NCI-H69 (cell line): Measurements from ENCODE around the gene KCNK16.

Experiments
- DNase-seq: peaks from one replicate; lab custom pipeline; 2025; lab: John Stamatoyannopoulos, UW

Gene KCNK16

DNA sequence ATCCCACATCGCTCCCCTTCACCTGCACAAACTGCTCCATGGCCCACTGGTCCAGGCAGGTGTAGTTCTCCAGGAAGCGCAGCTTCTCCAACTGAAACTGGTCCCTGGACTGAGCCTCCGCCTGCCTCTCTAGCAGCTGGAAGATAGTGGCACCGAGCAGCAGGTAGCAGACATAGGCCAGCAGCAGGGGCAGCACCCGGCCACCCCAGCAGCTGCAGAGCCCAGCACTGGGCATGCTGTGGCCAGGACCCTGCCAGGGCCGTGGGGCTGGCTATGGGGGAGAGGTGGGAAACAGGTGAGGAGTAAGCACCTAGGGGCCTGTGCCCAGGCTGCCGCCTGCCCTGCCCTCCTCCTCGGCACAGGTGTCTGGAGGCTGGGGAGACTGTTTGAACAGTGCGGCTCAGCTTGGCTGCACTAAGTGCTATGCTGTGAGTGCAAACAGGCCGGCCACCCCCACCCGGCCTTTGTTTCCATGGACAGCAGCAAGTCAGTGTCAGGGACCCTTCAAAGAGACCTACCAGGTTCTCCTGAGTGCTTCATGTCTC, at the start of gene KCNK16:
TSS of gene KCNK16 (minus strand) at position 397 of the 545 bp plus-strand sequence. CDS start at position 235, 162 bp downstream.
- peak; percentile 59 for DNase-seq

DNA sequence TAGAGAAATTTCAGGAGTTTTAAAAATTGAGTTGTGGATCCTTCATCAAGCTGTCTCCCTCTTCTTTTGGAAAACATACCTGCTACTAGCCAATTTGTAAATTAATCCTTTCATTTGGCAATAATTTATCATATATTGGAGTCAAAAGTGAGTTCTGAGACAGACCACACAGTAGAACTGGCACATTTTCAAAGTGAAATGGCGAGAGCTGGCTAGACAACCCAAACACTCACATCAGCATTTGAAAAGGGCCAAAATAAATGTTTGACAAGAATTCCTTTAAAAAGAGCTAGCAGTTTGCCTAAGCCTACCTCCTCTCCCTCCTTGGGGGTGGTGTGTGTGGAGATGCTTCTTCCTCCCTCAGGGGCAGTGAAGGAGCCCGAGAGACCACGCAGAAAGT, 47.9 kb upstream of the KCNK16 start:
- DNase-seq = no peak

DNA sequence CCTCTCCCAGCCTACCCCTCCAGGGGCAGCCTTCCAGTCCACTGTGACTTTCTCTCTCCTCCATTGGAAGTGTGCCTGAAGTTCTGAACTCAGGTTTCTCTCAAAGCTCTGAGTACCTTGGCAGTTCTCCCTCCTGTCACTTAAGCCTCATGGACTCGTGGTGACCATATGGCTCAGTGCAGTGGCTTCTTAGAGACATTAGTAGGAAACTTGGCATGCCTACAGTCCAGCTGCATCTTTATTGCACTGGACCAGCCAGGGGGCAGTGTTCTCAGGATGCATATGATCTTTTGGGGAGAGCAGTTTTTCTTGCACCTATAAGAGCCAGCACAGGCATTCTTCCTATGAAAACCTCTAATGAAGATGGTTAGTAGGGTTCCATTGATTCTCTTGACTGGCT, 47.5 kb upstream of the KCNK16 start:
- DNase-seq = no peak

DNA sequence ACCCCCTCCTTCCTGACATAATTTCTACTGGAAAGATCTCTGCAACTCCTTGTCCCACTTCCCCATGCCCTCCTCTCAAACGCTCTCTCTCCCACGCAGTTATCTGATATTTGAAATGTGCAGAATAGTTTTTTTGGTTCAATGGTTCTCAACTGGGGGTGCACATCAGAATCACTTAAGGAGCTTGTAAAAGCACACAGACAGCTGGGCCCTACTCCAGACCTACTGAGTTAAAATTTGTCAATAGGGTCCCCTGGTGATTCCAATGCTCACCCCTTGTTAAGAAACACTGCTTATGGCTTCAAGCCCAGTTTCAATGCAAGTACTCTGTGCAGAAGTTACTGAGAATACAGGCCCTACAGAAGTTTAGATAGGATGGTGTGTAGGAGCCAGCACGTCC, 45.2 kb upstream of the KCNK16 start:
- DNase-seq = peak; percentile 22

DNA sequence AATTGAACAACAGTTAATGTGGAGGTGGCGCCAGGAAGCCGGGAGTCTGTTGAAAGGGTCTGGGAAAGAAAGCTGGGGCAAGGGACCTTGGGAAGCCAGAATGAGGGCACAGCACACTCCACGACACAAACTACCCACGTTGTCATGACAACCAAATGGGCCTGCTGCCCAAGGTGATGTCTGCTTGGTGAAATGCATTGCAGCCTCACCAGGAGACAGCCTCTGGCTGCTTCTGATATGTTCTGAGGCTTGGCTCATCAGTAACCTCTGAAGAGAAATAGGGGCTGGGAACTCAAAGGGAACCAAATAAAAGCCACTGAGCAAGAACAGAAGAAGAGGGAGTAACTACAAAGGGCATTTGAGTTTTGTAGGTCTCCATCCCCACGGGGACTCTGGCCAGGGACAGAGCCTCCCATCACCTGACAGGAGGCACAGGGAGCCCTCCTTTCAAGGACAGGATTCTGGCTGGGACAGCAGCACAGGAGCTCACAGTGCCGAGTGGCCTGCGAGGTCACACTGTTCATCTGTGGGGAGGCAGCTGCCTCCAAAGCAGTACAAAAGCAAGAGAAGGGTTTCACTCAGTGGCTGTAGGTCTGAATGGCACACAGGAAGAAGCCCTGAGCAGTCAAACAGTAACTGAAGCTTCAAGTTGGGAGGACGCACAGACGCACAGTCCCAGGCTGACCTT, 44.6 kb upstream of the KCNK16 start:
- DNase-seq = peak; percentile 23

DNA sequence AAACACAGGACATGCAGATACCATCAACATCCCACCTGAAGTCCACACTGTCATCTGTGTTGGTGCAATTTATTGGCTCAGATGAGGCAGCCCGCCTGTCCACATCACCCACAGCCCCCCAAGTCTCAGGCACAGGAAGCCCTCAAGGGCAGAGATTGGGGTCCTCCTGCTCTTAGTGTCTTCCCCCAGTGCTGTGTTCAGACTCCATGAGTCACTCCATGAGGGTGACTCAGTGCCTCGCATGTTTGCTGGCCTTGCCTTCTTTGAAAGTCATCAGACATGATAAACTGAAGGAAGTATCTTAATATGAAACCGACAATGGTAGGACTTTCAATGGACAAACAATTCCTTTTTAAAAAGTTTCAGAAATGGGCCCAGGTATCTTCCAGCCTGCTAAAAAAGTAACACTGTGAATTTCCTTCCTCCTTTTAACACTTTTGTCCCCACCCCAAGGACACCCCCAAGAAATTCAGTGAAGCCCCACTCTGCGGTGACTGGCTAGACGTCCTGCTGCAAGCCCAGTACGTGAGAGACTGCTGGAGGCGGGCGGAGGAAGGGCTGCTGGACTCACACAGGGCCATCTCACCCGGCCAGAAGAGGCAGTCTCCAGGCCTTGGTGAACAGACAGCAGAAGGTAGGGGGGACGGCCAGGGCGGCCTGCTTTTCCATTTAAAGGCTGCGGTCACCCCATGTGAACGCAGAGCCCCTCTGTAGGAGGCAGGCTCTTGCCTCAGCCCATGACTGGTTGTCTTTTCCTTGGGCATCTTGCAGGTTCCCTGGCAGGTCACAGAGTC, 43.0 kb upstream of the KCNK16 start:
- DNase-seq = no peak

DNA sequence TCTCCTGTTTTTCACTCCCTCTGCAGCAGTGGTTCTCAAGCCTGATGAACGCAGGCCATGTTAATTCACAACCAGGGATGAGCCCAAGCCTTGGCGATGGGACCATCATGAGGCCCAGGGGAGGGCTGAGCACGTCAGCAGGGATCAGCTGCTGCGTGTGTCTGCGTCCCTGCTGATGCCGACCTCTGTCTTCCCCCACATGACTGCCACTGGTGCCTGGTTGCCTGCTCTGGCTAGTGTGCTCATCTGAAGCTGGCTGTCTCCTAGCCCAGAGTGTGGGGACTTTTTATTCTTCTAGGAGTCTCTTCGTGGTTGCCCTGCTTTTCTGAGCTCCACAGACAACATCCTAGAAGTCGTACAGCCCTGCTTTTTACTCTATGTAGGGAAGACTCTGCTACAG, 40.8 kb upstream of the KCNK16 start:
- DNase-seq = no peak

DNA sequence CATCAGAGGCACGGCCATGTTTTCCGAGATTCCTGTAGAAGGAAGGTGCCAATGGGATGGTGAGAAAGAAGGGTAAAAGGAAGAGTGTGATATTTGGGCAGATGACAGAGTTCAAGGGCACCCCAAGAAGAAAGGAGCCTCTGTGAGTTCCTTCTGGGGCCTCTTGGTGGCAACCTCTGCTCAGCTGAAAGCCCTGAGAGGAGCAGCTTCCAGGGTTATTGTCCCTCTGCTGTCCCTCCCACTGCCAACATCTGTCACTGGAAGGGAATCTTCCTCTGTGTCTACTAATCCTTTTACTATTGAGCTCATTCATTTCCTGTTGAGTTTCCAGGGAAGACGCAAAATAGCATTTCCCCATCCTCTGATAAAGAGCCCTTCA, 40.0 kb upstream of the KCNK16 start:
- DNase-seq = peak; percentile 42

DNA sequence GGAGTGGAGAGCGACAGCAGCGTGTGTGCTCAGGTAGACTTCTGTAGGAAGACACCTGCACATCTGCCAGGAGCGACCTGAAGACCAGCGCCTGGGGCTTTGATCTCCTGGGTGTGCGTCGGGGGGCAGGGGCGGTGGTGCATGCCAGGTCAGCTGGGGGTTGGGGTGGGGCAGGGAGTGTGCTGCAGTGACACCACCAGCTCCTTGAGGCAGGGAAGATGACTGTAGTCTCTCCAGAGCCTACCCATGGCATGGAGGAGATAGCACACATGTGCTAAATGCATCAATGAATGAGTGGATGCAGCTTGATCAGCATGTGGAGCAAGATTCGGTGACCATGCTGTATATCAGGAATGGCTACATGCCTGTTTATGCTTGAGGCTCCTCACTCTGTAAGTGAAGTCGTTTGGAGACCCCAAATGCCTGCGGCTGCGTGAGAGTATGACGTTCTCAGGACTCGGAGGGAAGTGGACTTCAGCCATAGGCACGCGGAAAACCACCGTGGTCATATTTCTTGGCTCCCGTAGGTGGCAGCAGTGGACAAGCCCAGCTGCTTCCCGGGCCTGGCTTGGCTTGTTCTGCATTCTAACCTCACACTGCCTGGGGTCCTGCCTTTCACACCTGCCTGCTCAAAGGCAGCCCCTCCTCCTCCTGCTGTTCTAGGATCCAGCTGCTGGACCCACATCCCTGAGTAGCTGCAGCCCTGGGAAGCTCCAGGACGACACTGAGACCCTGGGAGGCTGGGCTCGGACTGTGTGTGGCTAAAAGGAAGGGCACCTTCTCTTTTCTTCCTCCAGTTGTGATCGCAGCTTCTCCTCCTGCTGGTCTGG, 39.4 kb upstream of the KCNK16 start:
- DNase-seq = peak; percentile 72

DNA sequence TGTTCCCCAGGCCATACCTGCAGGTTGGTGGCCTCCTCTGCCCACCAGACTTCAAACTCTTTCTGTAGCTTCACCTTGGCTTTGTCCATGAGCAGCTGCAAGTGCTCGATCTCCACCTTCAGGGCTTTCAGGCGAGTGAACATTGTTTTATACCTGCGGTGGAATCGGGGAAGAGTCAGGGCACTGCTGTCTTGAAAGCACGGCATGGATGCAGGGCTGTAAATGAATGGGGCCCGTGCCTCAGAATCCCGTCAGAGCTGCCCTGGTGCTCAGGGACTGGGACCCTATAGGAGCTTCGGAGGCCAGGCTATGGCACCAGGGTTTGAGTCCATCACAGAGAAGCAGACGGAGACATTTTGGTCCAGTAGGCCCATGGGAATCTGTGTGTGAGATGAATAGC, 37.9 kb upstream of the KCNK16 start:
- no peak for DNase-seq

DNA sequence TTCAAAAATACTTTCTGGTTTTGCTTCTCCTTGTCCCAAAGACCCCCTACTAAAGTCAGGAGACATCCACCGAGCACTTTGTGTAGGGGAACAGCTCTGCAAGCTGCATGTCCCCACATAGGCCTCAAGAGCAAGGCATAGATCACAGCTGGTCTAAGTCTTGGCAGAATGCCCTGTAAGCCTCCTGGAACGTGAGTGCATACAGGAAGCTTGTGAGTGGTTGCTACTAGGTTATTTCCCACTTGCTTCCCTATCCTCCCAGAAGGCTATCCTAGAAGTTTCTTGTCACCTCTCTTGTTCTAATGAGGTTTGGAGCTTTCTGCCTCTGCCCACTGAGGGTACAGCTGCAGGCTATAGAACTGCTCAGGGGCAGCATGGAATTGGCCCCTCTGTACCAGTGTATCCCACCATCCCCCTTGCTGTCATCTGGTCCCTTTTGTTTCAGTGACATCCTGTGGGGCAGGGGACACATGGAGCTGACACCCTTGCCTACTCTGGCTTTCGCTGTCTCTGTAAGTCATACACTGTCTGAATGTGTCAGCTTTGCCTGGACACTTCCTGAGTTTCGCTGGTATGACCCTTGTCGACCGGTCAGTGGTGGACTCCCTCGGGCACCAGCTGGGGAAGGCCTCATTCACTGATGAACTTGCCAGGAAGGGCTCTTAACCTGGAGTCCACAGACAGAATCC, 35.6 kb upstream of the KCNK16 start:
- peak; percentile 56 for DNase-seq

DNA sequence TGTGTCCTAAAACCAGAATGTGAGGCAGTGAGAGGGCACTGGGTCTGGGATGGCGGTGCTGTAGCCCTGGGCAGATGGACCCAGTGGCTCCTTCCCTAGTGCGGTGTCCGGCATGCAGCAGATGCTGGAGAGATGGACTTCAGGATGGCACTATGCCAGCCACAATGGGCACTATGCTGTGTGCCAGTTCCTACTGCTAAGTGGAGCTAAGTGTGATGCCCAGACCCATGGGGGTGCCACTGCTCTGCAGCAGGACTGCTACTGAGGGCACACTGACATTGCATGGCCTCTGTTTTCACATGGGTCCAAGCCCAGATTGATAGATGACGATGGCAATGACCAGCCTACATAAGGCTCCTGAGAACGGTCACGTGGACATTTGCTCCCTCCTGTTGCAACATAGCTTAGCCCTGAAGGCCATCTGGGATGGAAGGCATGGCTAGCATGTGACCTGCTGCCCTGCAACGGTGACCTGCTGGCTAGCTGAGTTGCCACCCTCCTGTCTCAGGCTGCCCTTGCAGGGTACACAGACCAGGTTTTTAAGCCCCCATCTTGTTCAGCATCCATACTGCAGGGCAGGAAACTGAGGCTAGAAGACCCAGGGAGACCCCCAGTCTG, 31.3 kb upstream of the KCNK16 start:
- DNase-seq = no peak

DNA sequence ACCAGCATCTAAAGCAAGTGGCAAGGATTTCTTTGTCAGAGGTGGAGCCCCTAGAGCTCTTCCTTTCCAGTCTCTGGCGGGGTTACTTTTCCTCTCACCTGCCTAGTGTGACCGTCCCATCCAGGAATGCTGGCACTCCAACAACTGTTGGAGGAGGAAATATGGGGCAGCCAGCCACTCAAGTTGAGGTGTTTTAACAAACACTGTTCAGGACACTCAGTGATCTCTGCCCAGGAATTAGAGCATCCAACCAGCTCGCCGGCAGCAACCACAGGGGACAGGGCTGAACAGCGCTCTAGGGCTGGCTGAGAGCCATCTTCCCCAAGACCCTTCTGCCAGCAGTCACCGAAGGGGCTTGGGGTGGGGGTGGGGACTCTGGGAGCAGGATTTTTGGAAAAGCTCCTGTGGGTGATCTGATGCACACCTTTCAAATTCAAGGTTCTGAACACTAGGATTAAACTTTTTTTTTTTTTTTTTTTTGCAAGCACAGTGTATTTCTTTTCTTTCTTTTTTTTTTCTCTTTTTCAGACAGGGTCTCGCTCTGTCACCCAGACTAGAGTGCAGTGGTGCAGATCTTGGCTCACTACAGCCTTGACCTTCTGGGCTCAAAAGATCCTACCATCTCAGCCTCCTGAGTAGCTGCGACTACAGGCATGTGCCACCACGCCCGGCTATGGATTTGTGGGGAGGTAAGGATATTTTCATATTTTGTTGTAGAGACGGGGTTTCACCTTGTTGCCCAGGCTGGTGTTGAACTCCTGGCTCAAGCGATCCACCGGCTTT, 28.4 kb upstream of the KCNK16 start:
- no peak for DNase-seq

DNA sequence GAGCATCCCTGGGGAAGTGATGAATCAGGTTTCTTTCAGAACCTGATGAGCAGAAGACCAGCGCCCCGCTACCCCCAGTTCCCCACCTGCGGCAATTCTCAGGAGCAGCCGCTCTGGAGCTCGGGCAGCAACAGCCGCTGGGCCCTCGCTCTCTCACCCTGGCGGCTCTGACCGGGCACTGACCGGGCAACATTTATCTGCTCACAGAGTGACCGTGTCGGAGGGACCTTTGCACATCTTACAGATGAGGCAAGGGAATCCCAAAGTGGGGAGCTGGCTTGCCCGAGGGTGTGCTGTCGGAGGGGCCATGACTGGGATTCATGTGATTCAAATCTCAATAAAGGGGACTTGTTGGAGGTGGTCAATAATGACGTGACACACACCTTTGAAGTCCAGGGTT, 26.2 kb upstream of the KCNK16 start:
- no peak for DNase-seq

DNA sequence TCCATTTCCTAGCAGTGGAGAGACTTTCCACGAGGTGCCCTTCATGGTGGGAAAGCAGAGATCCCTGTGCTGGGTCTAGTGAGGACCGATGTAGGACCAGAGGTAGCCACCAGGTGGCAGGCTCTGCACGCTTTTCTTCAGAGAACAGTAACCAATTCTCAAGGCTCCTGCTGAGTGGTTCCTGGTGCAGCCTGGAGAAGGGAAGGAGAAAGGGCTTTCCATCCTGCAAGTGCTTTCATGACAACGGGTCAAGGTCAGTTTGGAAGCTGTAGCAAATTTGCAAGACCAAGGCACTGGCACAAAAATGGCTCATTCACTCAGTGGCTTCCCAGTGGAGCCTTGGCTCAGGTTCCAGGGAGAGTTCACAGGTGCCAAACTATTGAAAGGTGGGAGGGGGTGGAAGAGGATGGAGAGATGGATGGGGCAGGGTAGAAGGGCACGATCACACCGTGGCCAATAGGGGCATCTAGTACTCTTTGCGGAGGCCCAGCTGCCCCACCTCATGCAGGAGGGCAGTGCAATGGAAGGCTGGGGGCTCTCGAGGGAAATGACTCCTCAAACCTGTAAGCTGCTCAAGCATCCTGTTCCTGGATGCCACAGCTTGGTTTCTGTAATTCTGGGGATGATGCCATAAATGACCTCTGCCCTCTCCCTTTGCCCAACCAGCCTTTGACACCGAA, 25.5 kb upstream of the KCNK16 start:
- peak; percentile 60 for DNase-seq

DNA sequence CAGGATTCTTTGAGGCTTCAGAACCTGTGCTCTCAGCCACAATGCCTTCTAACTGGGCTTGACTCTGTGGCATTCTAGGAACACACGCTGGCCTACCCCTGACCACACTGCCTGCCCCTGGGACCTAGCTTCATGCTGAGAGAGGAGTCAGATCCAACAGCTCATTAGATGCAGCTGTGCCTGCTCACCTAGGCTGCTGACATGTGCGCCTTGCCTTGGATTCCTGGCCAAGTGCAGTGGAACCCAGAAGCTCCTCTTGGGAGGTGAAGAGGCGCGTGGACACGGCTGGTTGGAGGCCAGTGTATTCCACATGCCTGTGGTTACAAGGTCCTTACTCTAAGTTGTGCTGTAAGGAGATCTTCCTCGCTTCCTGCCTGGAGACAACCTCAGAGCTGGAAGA, 24.7 kb upstream of the KCNK16 start:
- DNase-seq = no peak

DNA sequence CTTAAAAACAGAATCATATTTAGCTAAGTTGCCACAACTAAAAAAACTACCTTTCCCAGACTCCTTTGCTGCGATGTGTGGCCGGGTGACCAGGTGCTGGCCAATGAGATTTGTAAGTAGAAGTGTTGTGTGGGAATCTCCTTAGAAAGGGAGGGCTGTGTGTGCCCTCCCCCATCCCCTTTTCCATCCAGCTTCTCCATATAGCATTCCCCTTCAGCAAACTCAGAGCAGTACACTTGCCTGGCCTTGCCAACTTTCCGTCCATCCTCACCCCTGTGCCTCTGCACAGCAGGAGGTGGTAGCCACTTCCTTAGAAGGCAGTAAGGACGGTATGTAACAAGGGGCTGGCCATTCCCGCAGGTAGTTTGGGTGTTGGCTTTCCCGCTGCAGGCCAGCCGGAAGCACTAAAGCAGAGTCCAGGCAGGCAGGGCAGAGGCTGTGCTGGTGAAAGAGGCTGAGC, 22.3 kb upstream of the KCNK16 start:
- DNase-seq = no peak

DNA sequence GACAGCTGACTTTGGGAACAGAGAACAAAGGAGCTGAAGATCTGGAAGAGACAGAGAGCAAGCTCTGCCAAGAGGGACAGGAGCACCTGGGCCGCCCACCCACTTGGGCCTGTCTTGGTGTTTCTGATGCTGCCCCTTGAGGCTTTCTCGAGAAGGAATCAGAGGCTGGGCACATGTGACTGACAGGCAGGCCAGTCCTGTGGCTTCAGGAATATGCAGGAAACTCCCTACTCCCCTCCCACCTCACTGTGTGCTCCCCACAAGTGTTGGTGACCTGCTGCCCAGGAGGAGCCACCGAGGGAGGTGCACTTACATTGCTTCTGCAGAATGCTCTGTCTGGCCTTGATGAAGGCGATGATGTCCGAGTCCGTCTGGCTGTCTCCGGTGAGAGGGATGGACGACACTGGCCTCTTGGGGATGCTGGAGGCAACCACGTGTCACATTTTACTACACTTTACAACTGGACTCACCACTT, 20.9 kb upstream of the KCNK16 start:
- no peak for DNase-seq

DNA sequence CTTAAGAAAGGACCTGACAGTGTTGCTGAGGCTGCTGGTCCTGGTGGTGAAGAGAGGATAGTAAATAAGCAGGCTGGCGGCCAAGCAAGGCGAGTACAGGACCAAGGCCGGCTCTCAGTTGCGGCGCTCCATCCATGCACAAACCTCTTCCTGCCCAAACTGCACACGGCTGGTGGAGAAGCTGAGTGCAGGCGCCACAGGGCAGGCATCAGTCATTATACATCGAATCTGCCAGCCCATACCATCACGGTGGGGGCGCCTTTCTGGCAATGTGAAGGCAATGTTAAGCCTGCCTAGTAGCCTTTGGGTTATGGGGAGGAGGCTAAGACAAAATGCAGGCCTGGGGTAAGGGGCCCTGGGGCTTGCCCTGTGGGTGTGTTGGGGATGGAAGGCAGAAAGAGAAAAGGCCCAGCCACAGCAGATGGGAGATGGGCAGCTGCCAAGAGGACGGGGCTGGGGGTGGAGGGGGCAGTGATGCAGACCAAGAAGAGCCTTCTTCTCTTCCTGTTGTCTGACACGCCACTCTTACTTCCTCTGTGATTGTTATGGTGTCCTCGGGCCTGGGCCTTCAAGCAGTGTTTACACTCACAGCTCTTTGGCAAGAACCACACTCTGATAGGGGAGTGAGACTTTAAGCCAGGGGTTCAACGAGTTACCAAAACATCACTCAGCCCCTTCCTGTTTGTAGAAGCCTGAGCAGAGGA, 20.3 kb upstream of the KCNK16 start:
- no peak for DNase-seq
